HG02973 (cell line): ENCODE results near the gene PRKG2.

Experiments
- ATAC-seq: cut with Tn5 transposase; IDR thresholded peaks from one replicate; pipeline ENCODE4 v1.9.1; 2021; ENCODE audit warnings: moderate library complexity; ENCODE audit not compliant: unreplicated experiment

The PRKG2 gene

GRCh38 chr4:81217779-81218178 lies 2.8 kb upstream of the PRKG2 start:
- ATAC-seq = no peak

- ATAC-seq = no peak
Observed at GRCh38 chr4:81215931-81216330, 909 bp upstream of the PRKG2 start.

- no peak for ATAC-seq
Observed at GRCh38 chr4:81214144-81214880, 710 bp downstream of the PRKG2 start.

GRCh38 chr4:81213671-81214070 lies 1.4 kb downstream of the PRKG2 start:
- no peak for ATAC-seq

- no peak for ATAC-seq
Observed at GRCh38 chr4:81211956-81212355, 3.1 kb downstream of the PRKG2 start.

GRCh38 chr4:81207828-81208227 lies 7.2 kb downstream of the PRKG2 start:
- no peak for ATAC-seq

GRCh38 chr4:81205302-81205701 lies 9.7 kb downstream of the PRKG2 start:
- ATAC-seq = no peak

GRCh38 chr4:81204571-81204970 lies 10.5 kb downstream of the PRKG2 start:
- ATAC-seq = no peak

GRCh38 chr4:81199831-81200230 lies 15.2 kb downstream of the PRKG2 start:
- ATAC-seq = no peak

GRCh38 chr4:81198609-81199008 lies 16.4 kb downstream of the PRKG2 start:
- no peak for ATAC-seq

- ATAC-seq = no peak
Observed at GRCh38 chr4:81197864-81198524, 17.0 kb downstream of the PRKG2 start.

GRCh38 chr4:81196126-81196650 lies 18.8 kb downstream of the PRKG2 start:
- ATAC-seq = no peak

- no peak for ATAC-seq
Observed at GRCh38 chr4:81195475-81195874, 19.5 kb downstream of the PRKG2 start.

- no peak for ATAC-seq
Observed at GRCh38 chr4:81194286-81194685, 20.7 kb downstream of the PRKG2 start.

- ATAC-seq = no peak
Observed at GRCh38 chr4:81180916-81181315, 34.1 kb downstream of the PRKG2 start.

GRCh38 chr4:81179326-81179725 lies 35.7 kb downstream of the PRKG2 start:
- no peak for ATAC-seq

- ATAC-seq = no peak
Observed at GRCh38 chr4:81173213-81173612, 41.8 kb downstream of the PRKG2 start.

GRCh38 chr4:81166458-81167160 lies 48.4 kb downstream of the PRKG2 start:
- ATAC-seq = no peak

GRCh38 chr4:81165861-81166430 lies 49.1 kb downstream of the PRKG2 start:
- ATAC-seq = no peak

- no peak for ATAC-seq
Observed at GRCh38 chr4:81164623-81165416, 50.2 kb downstream of the PRKG2 start.

- no peak for ATAC-seq
Observed at GRCh38 chr4:81164126-81164525, 50.9 kb downstream of the PRKG2 start.
